ENCODE measurements around the gene ATP9A. TPM values are rescaled to one million over a fixed set of nuclear protein-coding genes. Genes with fewer than 3 reads are reported as not detected.

The ATP9A gene
- total and polyA plus RNA-seq, 2 donors (not counting 3 experiments of a cell fraction or from before 2014, with no cell fraction given): 20.9 to 41.5 TPM

DNA sequence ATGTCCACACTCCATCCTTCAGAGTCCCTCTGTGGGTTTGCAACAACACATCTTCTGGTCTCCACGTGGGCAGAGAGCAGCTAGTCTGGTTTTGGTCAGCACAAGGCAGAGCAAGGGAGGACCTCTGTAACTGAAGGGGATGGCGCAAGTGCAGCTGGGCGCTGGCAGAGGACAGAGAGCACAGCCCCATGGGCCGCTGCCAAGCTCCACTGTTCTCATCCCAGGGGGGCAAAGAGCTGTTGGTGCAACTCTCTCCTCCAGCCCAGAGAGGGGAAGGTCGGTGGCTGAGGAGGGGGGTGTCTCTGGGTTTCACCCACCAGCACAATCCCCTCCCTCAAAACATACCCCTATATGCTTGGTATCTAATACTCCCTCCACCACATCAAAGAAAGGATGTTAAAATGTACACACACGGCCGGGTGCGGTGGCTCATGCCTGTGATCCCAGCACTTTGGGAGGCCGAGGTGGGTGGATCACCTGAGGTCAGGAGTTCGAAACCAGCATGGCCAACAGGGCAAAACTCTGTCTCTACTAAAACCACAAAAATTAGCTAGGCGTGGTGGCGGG, 9.1 kb downstream of the ATP9A start:
- dilution Hi-C loops (cut with MboI; ENCODE audit: extremely low pct_ligation_motif_present, low sequenced_read_pairs) (no loop called here), intact Hi-C loops (cut with micrococcal nuclease) (no loop called here)
- H3K9ac ChIP-seq (replicated peaks; ENCODE audit: extremely low read depth, insufficient read depth, low read length): no peak overlapping the region
- no peaks in the 10 kb centered on the region for H3K9me1 ChIP-seq (replicated peaks; ENCODE audit: control insufficient read depth, extremely low read depth, insufficient read depth, low read length)
- no peaks in the 10 kb centered on the region for H3K9me3 ChIP-seq (replicated peaks; ENCODE audit: control insufficient read depth, insufficient read depth, low read length)
- no peaks in the 10 kb centered on the region for H3K27me3 ChIP-seq (ENCODE audit: control insufficient read depth in 2 of 2, insufficient read depth in 2 of 2, low read length in 2 of 2)
- BruUV-seq (replicated peaks): no TSS peak
- FAIRE-seq (no peak), DNase-seq (ENCODE audit: low read depth, low spot score) (no peak)
- no peak overlapping the region for H3K4me3 ChIP-seq (replicated peaks in 1 of 3; ENCODE audit: insufficient read depth in 1 of 3, low read depth in 1 of 3, low read length in 3 of 3)
- CTCF ChIA-PET: interaction anchor here (1.5 kb wide), 1 partner anchor 58 kb away, joined by 6 read pairs; no protein-coding TSS in a partner anchor
- TF ChIP-seq FOS (IDR thresholded peaks at IDR 0.05; ENCODE audit: borderline replicate concordance, insufficient read depth, low read length) (no peak), POLR2AphosphoS5 (IDR thresholded peaks at IDR 0.05; ENCODE audit: insufficient read depth, low read depth, low read length) (no peak), MYC (IDR thresholded peaks at IDR 0.05; ENCODE audit: low read depth, low read length) (no peak), POLR2A (IDR thresholded peaks at IDR 0.05; ENCODE audit: low read depth, low read length) (no peak), CTCF (IDR thresholded peaks at IDR 0.05; ENCODE audit: extremely low read depth in 1 of 2, insufficient read depth in 1 of 2, low read depth in 1 of 2, low read length in 2 of 2) (no peak), JUN (IDR thresholded peaks at IDR 0.05; ENCODE audit: borderline replicate concordance, insufficient read depth, insufficient read length, low read depth) (no peak), GATA2 (IDR thresholded peaks at IDR 0.05; ENCODE audit: insufficient read depth, insufficient read length, low read depth, low read length) (no peak), EZH2 (IDR thresholded peaks at IDR 0.05; ENCODE audit: borderline replicate concordance, low read depth, low read length, severe bottlenecking) (no peak)
- TF ChIP-seq, protein P1, sequence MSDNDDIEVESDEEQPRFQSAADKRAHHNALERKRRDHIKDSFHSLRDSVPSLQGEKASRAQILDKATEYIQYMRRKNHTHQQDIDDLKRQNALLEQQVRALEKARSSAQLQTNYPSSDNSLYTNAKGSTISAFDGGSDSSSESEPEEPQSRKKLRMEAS (IDR thresholded peaks at IDR 0.05; ENCODE audit: insufficient read depth, insufficient read length): no peak
- no peak overlapping the region for H3K4me2 ChIP-seq (ENCODE audit: insufficient read depth, low read length)
- no peaks in the 10 kb centered on the region for H4K20me1 ChIP-seq (replicated peaks; ENCODE audit: control insufficient read depth, extremely low read depth, insufficient read depth, low read length)
- H3K36me3 ChIP-seq (ENCODE audit: control insufficient read depth in 2 of 2, extremely low read depth in 1 of 2, insufficient read depth in 2 of 2, low read length in 2 of 2): no peaks in the 10 kb centered on the region
- H3K27ac ChIP-seq (ENCODE audit: insufficient read depth, low read depth, low read length): no peak overlapping the region
- peaks cover 6% of the 10 kb centered on the region for H3K4me1 ChIP-seq (ENCODE audit: control insufficient read depth, extremely low read depth, insufficient read depth, low read length)
- peaks cover 10% of the 10 kb centered on the region for H3K79me2 ChIP-seq (ENCODE audit: control insufficient read depth, insufficient read depth, low read length)
- POLR2A ChIA-PET: no interaction called here
- no peak overlapping the region for H2AFZ ChIP-seq (ENCODE audit: low read depth, low read length)
